AG09309 (cell line): Measurements from ENCODE around the gene USO1.

Experiments used
- DNase-seq: peaks from one replicate; pipeline ENCODE4 v3.0.0-alpha.2; 2010; ENCODE audit warnings: low read depth
- H3K4me3 ChIP-seq: 2 replicates; pipeline ENCODE4 v1.5.1; 2011; ENCODE audit warnings: mild to moderate bottlenecking, low read depth, low read length, moderate library complexity; ENCODE audit not compliant: control insufficient read depth
- TF ChIP-seq, protein P1 (sequence below): IDR thresholded peaks from 2 replicates; pipeline ENCODE4 v1.5.1; 2011; ENCODE audit warnings: mild to moderate bottlenecking, low read depth, low read length, inconsistent platforms; ENCODE audit not compliant: insufficient read depth, control insufficient read depth; ENCODE audit errors: missing control alignments

The USO1 gene

DNA sequence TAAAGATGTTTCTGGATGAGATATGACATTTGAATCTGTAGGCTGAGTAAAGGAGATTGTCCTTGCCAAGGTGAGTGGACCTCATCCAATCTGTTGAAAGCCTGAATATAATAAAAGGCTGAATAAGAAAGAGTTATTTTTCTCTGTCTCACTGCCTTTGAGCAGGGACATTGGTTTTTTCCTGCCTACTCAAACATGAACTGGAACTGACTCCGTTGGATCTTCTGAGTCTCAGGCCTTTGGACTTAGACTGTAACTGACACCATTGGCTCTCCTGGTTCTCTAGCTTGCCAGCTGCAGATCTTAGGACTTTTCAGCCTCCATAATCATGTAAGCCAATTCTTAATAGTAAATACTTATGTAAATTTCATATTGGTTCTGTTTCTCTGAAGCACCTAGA lies 134.3 kb downstream of the USO1 start:
- TF ChIP-seq, protein P1, sequence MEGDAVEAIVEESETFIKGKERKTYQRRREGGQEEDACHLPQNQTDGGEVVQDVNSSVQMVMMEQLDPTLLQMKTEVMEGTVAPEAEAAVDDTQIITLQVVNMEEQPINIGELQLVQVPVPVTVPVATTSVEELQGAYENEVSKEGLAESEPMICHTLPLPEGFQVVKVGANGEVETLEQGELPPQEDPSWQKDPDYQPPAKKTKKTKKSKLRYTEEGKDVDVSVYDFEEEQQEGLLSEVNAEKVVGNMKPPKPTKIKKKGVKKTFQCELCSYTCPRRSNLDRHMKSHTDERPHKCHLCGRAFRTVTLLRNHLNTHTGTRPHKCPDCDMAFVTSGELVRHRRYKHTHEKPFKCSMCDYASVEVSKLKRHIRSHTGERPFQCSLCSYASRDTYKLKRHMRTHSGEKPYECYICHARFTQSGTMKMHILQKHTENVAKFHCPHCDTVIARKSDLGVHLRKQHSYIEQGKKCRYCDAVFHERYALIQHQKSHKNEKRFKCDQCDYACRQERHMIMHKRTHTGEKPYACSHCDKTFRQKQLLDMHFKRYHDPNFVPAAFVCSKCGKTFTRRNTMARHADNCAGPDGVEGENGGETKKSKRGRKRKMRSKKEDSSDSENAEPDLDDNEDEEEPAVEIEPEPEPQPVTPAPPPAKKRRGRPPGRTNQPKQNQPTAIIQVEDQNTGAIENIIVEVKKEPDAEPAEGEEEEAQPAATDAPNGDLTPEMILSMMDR = no peak

DNA sequence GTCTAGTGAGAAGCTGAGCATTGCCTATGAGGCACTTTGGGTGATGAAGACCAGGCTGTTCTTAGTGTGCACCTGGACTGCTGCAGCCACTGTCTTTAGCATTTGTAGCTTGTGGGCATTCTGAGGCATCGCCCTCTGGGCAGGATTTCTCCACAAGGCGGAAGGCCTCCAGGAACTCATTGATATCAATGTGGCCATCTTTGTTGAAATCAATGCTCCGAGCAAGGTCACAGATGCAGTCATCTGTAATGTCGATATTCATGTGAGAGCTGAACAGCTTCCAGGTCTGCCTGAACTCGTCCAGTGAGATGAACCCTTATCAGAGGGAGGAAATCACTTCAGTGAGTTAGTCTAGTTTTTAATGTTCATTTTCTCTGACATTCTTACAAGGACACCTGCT lies 136.2 kb downstream of the USO1 start:
- DNase-seq = no peak
- TF ChIP-seq, protein P1 = no peak
- H3K4me3 ChIP-seq = no peak overlapping the region

More for the DNA sequence above, 134.3 kb downstream of the USO1 start:
- H3K4me3 ChIP-seq = no peak overlapping the region
- no peak for DNase-seq
